ENCODE measurements around the gene ABCD3.

The ABCD3 gene

GRCh38 chr1:94463765-94464330 lies 45.7 kb downstream of the ABCD3 start:
- DNase-seq: no peak

- DNase-seq: no peak
Measured at GRCh38 chr1:94468708-94469107, 50.5 kb downstream of the ABCD3 start.

GRCh38 chr1:94471271-94471670 lies 53.1 kb downstream of the ABCD3 start:
- DNase-seq: no peak

GRCh38 chr1:94475232-94475631 lies 57.0 kb downstream of the ABCD3 start:
- no peak for DNase-seq

GRCh38 chr1:94479682-94480081 lies 61.5 kb downstream of the ABCD3 start:
- no peak for DNase-seq

GRCh38 chr1:94481473-94481933 lies 63.3 kb downstream of the ABCD3 start:
- DNase-seq: no peak

GRCh38 chr1:94486990-94487389 lies 68.8 kb downstream of the ABCD3 start:
- DNase-seq: no peak

GRCh38 chr1:94490556-94490955 lies 72.4 kb downstream of the ABCD3 start:
- DNase-seq: no peak

GRCh38 chr1:94496076-94496755 lies 78.0 kb downstream of the ABCD3 start:
- no peak for DNase-seq

- DNase-seq: no peak
Measured at GRCh38 chr1:94501426-94501825, 83.2 kb downstream of the ABCD3 start.

- no peak for DNase-seq
Measured at GRCh38 chr1:94501935-94502334, 83.7 kb downstream of the ABCD3 start.

GRCh38 chr1:94503153-94503552 lies 85.0 kb downstream of the ABCD3 start:
- no peak for DNase-seq

- DNase-seq: no peak
Measured at GRCh38 chr1:94504601-94505000, 86.4 kb downstream of the ABCD3 start.

- no peak for DNase-seq
Measured at GRCh38 chr1:94512816-94513215, 94.6 kb downstream of the ABCD3 start.

- DNase-seq: no peak
Measured at GRCh38 chr1:94514095-94514727, 96.0 kb downstream of the ABCD3 start.

- no peak for DNase-seq
Measured at GRCh38 chr1:94515296-94515947, 97.2 kb downstream of the ABCD3 start.

- no peak for DNase-seq
Measured at GRCh38 chr1:94519351-94519750, 101.2 kb downstream of the ABCD3 start.

GRCh38 chr1:94522304-94522703 lies 104.1 kb downstream of the ABCD3 start:
- no peak for DNase-seq

- DNase-seq: no peak
Measured at GRCh38 chr1:94524531-94524930, 106.3 kb downstream of the ABCD3 start.

- no peak for DNase-seq
Measured at GRCh38 chr1:94526152-94526980, 108.2 kb downstream of the ABCD3 start.

GRCh38 chr1:94527447-94528031 lies 109.3 kb downstream of the ABCD3 start:
- DNase-seq: peak; percentile 11

- DNase-seq: no peak
Measured at GRCh38 chr1:94528299-94528698, 110.1 kb downstream of the ABCD3 start.

GRCh38 chr1:94528826-94529225 lies 110.6 kb downstream of the ABCD3 start:
- no peak for DNase-seq

Data from NCI-H1417 treated with DMSO at 0.1 percent for 48 hours (cell line).